HEK293T (cell line): ENCODE data around the gene BOLA2B.
"Not testable (repeated sequence)": the region's sequence is repeated elsewhere in the genome, so short reads cannot be mapped to it uniquely, and the experiment has no call there.

Experiments used
- ELF4 ChIP-seq: fragments of 450-650 bp; IDR thresholded peaks from 2 replicates; pipeline ENCODE4 v1.6.1; 2017; ENCODE audit warnings: antibody characterized with exemption
- FOXA1 ChIP-seq: fragments of 450-650 bp; IDR thresholded peaks from 2 replicates; pipeline ENCODE4 v1.6.1; 2016; ENCODE audit warnings: mild to moderate bottlenecking
- FOXM1 ChIP-seq: fragments of 450-650 bp; IDR thresholded peaks from 2 replicates; pipeline ENCODE4 v1.6.1; 2017; ENCODE audit warnings: mild to moderate bottlenecking, borderline replicate concordance
- NFRKB ChIP-seq: fragments of 450-650 bp; IDR thresholded peaks from 2 replicates; pipeline ENCODE4 v1.6.1; 2016; ENCODE audit warnings: mild to moderate bottlenecking, moderate library complexity
- SP1 ChIP-seq: fragments of 450-650 bp; IDR thresholded peaks from 2 replicates; pipeline ENCODE4 v1.6.1; 2017
- TARDBP ChIP-seq: fragments of 450-650 bp; IDR thresholded peaks from 2 replicates; pipeline ENCODE4 v1.6.1; 2016

GRCh38 chr16:30193098-30193497 is 368 bp downstream of the BOLA2B start:
- TF ChIP-seq ELF4, SP1, NFRKB, FOXM1, TARDBP, FOXA1: not testable (repeated sequence)
